HG03460 (cell line): ENCODE results near the gene UBTD1.

Experiments used
- ATAC-seq: cut with Tn5 transposase; IDR thresholded peaks from one replicate; pipeline ENCODE4 v1.9.1; 2021; ENCODE audit not compliant: unreplicated experiment

Gene UBTD1

GRCh38 chr10:97607095-97607636 lies 108.4 kb downstream of the UBTD1 start:
- ATAC-seq = no peak

DNA sequence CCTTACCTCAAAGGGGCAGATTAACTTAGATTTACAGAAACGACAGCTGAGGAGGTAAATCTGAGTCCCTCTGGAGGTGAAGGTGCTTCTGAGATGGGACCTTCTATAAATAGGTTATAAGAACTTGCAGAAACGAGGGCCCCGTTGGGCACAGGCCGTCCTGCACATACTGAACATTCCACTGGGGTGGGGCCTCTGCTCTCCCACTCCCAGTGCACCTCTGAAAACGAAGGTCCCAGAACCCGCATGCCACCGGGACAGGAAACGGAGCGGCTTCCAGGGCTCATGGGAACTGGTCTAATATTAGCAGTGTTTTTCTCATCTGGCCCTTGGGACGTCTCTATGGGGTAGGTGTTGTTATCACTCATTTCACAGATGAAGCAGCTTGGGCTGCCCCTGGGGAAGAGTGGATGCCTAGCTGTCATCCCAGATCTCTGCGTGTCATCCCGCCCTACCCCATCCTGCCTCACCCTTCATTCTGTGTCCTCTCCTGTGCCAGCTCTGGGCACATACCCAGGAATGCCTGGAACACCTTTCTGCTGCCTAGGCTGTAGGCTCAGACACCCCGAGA lies 110.4 kb downstream of the UBTD1 start:
- ATAC-seq = no peak

DNA sequence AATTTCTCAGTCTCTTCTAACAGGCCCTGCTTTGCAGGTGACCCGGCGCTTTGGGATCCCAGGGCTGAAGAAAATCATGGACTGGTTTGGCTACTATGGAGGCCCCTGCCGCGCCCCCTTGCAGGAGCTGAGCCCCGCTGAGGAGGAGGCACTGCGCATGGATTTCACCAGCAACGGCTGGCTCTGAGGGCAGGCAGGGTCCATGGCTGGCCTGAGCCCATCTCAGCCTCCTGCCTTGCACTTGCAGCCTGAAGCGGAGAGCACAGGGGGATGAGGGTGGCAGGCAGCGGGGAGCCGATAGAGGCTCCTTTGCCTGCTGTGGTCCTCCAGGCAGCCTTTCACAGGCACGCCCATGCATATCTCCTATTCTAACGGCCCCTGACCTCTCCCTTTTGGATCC lies 112.7 kb downstream of the UBTD1 start:
- ATAC-seq = no peak

GRCh38 chr10:97612386-97612785 lies 113.7 kb downstream of the UBTD1 start:
- ATAC-seq = no peak

- ATAC-seq = no peak
Measured at GRCh38 chr10:97618285-97618684, 119.6 kb downstream of the UBTD1 start.

- ATAC-seq = no peak
Measured at GRCh38 chr10:97618733-97619132, 120.0 kb downstream of the UBTD1 start.
